GM20000 (cell line): ENCODE measurements around the gene MRPL20.
"Not testable (repeated sequence)": the region's sequence is repeated elsewhere in the genome, so short reads cannot be mapped to it uniquely, and the experiment has no call there.

Source experiments
- DNase-seq: peaks from one replicate; pipeline ENCODE4 v3.0.0; 2012; ENCODE audit warnings: low spot score
- TF ChIP-seq, protein P1 (sequence below): IDR thresholded peaks from 2 replicates; pipeline ENCODE4 v1.5.1; 2012; ENCODE audit warnings: mild to moderate bottlenecking, control low read depth; ENCODE audit errors: extremely low read depth, missing control alignments

The MRPL20 gene

DNA sequence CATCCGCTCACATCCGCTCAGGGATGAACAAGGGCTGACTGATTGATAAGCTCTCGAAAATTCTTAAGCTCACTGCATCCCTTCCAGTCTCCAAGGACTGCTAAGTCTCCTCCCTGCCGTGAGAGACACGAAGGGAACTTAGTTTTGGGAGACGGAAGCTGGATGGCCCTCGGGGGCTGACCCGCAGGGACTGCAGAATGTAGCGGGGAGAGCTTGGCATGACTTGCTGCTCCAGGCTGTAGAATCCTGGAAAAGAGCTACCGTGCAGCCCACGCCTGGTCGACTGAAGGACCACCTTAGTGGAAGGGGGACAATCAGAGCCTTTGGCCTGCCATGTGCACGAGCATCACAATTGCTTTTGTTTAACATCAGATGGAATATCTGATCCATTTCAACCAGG lies 8.7 kb upstream of the MRPL20 start:
- TF ChIP-seq, protein P1, sequence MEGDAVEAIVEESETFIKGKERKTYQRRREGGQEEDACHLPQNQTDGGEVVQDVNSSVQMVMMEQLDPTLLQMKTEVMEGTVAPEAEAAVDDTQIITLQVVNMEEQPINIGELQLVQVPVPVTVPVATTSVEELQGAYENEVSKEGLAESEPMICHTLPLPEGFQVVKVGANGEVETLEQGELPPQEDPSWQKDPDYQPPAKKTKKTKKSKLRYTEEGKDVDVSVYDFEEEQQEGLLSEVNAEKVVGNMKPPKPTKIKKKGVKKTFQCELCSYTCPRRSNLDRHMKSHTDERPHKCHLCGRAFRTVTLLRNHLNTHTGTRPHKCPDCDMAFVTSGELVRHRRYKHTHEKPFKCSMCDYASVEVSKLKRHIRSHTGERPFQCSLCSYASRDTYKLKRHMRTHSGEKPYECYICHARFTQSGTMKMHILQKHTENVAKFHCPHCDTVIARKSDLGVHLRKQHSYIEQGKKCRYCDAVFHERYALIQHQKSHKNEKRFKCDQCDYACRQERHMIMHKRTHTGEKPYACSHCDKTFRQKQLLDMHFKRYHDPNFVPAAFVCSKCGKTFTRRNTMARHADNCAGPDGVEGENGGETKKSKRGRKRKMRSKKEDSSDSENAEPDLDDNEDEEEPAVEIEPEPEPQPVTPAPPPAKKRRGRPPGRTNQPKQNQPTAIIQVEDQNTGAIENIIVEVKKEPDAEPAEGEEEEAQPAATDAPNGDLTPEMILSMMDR = no peak
- DNase-seq = no peak

DNA sequence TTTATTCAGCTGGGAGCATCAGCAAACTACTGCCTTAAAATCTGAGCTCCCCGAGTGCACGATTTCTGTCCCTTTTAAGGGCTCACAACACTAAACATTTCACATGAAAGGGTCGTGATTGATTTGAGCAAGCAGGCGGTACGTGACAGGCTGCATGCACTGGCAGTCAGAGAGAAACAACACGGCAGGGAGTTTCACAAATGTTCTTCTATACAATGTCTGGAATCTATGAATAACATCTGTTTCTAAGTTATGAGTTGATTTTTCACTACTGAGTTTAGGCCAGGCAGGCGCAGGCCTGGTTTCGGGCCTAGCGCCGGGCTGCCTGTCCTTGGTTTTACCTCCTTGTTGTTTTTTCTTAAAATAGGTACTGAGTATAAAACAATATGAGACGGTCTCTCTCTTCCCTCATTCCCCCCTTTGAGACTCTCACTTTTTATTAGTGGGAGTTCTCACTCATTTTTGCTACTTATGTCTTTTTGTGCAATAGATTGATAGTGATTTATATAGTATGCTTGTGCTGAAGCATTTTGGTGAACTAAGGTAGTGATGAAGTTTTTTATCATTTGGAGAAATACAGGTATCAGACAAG lies 5.3 kb upstream of the MRPL20 start:
- DNase-seq = not testable (repeated sequence)

DNA sequence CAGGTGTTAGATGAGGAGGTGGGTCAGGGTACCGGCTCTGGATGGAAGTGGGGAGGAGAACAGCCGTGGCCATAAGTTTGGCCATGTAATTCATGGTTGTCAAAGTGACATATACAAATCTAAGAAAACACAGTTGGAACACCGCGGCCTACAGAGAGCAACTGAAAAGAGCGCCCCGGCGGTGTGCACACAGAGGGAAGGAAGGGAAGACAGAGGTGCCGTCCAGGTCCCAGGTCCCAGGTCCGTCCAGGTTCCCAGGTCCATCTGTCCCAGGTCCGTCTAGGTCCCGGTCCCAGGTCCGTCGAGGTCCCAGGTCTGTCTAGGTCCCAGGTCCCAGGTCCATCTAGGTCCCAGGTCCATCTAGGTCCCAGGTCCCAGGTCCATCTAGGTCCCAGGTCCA lies 4.5 kb upstream of the MRPL20 start:
- DNase-seq = no peak
- TF ChIP-seq, protein P1 = no peak

DNA sequence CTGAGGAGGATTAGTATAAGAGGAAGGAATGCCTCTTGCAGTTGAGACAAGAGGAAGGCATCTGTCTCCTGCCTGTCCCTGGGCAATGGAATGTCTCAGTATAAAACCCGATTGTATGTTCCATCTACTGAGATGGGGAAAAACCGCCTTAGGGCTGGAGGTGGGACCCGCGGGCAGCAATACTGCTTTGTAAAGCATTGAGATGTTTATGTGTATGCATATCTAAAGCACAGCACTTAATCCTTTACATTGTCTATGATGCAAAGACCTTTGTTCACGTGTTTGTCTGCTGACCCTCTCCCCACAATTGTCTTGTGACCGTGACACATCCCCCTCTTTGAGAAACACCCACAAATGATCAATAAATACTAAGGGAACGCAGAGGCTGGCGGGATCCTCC lies 3.1 kb upstream of the MRPL20 start:
- not testable (repeated sequence) for DNase-seq

DNA sequence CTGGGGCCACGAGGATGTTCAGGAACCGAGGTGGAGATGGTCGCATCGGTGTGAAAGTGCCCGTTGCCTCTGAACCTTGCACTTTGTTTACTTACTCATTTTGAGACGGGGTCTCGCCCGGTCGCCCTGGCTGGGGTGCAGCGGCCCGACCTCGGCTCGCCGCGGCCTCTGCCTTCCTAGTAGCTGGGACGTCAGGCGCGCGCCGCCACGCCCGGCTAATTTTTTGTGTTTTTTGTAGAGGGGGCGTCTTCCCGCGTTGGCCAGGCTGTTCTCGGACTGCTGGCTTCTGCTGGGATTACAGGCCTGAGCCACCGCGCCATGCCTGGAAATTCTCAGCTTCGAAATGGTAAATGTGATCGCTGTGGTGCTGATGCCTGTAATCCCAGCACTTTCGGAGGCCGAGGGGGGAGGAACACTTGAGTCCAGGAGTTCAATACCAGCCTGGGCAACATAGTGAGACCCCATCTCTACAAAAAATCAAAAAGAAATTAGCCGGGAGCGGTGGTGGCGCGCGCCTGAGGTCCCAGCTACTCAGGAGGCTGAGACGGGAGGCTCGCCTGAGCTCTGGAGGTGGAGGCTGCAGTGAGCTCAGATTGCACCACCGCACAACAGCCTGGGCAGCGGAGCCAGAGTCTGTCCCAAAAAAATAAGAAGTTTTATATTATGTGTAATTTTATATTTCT lies 684 bp upstream of the MRPL20 start:
- TF ChIP-seq, protein P1 = no peak
- no peak for DNase-seq

DNA sequence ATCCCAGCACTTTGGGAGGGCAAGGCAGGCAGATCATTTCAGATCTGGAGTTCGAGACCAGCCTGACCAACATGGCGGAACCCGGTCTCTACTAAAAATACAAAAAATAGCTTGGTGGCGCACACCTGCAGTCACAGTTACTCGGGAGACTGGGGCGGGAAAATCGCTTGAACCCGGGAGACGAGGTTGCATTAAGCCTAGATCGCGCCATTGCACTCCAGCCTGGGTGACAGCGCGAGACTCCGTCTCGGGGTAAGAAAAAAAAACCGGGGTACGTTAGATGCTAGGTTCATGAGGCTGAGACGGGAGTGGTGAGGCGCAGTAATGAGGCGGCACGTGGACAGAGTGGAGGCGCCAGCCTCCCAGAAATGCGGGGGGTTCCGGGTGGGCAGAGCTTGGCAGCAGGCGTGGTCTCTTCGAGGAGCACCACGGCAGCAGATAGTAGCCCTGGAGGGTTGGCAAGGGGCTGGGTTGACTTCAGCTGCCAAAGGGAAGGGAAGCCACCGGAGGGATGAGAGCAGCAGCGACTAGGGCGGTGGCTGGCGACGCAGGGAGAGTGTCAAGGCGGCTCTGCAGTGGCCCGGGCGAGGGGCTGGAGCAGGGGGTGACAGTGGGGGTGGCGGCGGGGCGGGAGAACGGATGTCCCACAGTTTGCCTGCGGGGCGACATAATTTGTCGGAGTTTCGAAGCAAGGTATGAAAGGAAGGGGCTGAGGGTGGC lies 832 bp downstream of the MRPL20 start:
- DNase-seq = no peak
- TF ChIP-seq, protein P1 = no peak

DNA sequence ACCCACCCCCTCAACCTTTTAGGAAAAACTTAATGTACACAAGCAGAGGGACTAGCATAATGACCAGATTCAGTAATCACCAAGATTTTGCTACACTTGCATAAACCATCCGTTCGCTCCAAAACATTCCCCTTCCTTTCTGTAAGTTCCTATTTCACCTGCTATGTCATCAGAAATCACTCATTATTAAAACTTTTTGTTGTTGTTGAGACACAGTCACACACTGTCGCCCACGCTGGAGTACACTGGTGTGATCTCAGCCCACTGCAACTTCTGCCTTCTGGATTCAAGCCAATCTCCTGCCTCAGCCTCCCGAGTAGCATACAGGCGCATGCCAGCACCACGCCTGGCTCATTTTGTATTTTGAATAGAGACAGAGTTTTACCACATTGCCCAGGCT lies 3.4 kb downstream of the MRPL20 start:
- no peak for DNase-seq

DNA sequence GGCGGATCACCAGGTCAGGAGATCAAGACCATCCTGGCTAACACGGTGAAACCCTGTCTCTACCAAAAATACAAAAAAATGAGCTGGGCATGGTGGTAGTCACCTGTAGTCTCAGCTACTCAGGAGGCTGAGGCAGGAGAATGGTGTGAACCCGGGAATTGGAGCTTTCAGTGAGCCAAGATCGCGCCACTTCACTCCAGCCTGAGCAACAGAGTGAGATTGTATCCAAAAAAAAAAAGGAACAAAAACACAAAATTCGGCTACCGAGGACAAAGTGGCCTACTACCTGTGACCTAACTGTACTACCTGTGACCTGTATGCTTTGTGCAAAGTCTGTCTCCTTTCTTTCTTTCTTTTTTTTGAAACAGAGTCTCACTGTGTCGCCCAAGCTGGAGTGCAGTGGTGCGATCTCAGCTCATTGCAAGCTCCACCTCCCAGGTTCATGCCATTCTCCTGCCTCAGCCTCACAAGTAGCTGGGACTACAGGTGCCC lies 4.1 kb downstream of the MRPL20 start:
- not testable (repeated sequence) for DNase-seq

More for the DNA sequence above, 3.4 kb downstream of the MRPL20 start:
- TF ChIP-seq, protein P1 = no peak
